ENCODE results near the gene PES1. TPM values are rescaled to one million over a fixed set of nuclear protein-coding genes. Genes with fewer than 3 reads are reported as not detected.
"Not testable (repeated sequence)": the region's sequence is repeated elsewhere in the genome, so short reads cannot be mapped to it uniquely, and the experiment has no call there.

The PES1 gene
- total and polyA plus RNA-seq, 8 donors = 22.8 to 94.5 (median 47.1) TPM

DNA sequence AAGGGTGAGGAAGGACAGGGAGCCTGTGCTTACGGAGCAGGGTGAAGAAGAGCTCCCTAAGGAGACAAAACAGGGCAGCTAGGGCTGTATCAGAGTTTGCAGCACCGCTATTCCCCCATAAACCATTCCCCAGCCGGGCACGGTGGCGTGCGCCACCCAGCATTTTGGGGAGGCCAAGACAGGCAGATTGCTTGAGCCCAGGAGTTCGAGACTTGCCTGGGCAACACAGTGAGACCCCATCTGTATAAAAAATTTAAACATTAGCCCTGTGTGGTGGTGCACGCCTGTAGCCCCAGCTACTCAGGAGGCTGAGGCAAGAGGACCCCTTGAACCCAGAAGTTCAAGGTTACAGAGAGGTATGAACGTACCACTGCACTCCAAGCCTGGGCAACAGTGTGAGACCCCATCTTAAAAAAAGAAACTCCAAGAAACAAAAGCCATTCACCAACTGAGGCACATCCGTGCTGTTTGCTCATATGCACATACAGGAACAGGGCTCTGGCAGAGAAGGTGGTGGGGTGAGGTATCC lies 22.0 kb downstream of the PES1 start:
- Histone ChIP-seq H3K27me3 (no peaks in the 10 kb centered on the region), H3K9me3 (no peaks in the 10 kb centered on the region), H3K27ac (no peak overlapping the region), H3K36me3 (no peaks in the 10 kb centered on the region), H3K4me1 (peaks cover 21 to 25% (median 23%) of the 10 kb centered on the region in 4 donors), H3K4me3 (no peak overlapping the region)
- DNase-seq = no peak
- 89 to 96% (median 94%) methylated on average over 10 of the region's 10 CpGs for WGBS, 5 donors
- intact Hi-C loops (cut with DNase I; ENCODE audit: low total_unique reads) = no loop called here
- no peak for TF ChIP-seq POLR2A (IDR thresholded peaks at IDR 0.05)
- TF ChIP-seq POLR2AphosphoS5 (IDR thresholded peaks at IDR 0.05) = no peak
- no peak for TF ChIP-seq EP300 (IDR thresholded peaks at IDR 0.05)
- TF ChIP-seq, protein P1, sequence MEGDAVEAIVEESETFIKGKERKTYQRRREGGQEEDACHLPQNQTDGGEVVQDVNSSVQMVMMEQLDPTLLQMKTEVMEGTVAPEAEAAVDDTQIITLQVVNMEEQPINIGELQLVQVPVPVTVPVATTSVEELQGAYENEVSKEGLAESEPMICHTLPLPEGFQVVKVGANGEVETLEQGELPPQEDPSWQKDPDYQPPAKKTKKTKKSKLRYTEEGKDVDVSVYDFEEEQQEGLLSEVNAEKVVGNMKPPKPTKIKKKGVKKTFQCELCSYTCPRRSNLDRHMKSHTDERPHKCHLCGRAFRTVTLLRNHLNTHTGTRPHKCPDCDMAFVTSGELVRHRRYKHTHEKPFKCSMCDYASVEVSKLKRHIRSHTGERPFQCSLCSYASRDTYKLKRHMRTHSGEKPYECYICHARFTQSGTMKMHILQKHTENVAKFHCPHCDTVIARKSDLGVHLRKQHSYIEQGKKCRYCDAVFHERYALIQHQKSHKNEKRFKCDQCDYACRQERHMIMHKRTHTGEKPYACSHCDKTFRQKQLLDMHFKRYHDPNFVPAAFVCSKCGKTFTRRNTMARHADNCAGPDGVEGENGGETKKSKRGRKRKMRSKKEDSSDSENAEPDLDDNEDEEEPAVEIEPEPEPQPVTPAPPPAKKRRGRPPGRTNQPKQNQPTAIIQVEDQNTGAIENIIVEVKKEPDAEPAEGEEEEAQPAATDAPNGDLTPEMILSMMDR (IDR thresholded peaks at IDR 0.05) = no peak

DNA sequence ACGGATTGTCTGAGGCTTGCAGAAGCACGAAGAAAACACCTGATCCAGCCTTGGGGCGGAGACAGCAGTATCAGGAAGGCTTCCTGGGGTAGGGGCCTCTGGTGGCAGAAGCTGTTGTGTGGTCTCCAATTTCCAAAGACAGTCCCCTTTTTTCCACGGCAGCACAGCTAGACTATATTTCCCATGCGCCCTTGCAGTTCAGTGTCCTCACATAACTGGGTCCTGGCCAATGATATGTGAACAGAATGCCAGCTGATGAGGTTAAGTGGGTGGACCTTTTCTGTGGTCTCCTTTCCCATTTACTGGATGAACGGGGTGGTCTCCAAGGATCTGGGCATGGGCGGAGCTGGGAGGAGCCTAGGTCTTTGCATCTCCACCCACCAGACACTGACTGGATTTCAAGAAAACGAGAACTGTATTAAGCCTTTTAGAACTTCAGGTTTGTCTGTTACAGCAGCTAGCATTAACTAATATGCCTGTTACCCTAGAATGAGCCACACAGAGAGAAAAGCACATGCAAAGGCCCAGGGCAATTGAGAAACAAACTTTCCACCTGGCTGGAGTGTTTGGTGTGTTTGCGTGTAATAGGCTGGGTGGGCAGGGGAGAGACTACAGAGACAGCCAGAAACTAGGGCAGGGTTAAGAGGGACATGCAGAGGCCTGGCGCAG lies 23.4 kb downstream of the PES1 start:
- intact Hi-C loops (cut with DNase I; ENCODE audit: low total_unique reads) = no loop called here
- no peak for TF ChIP-seq POLR2A (IDR thresholded peaks at IDR 0.05)
- TF ChIP-seq POLR2AphosphoS5 (IDR thresholded peaks at IDR 0.05) = no peak
- no peak for TF ChIP-seq EP300 (IDR thresholded peaks at IDR 0.05)
- TF ChIP-seq, protein P1 (IDR thresholded peaks at IDR 0.05) = no peak
- no peak for DNase-seq
- WGBS, 5 donors = 69 to 83% (median 79%) methylated on average over 10 of the region's 10 CpGs
- no peaks in the 10 kb centered on the region for H3K9me3 ChIP-seq
- no peak overlapping the region for H3K27ac ChIP-seq
- H3K27me3 ChIP-seq = no peaks in the 10 kb centered on the region
- H3K36me3 ChIP-seq = no peaks in the 10 kb centered on the region
- H3K4me3 ChIP-seq = no peak overlapping the region
- peaks cover 11 to 14% (median 12%) of the 10 kb centered on the region in 4 donors for H3K4me1 ChIP-seq

DNA sequence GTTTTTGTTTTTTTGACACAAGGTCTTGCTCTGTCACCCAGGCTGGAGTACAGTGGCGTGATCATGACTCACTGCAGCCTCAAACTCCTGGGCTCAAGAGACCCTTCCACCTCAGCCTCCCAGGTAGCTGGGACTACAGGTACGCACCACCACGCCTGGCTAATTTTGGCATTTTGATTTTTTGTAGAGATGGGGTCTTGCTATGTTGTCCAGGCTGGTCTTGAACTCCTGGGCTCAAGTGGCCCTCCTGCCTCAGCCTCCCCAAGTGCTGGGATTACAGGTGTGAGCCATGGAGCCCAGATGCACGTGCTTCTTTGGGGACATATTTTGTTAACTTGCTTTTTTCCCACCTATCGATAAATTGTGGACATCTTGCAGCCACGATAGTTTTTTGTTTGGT lies 24.4 kb downstream of the PES1 start:
- H3K36me3 ChIP-seq = not testable (repeated sequence)
- WGBS, 5 donors = 87 to 94% (median 93%) methylated on average over 6 of the region's 6 CpGs

DNA sequence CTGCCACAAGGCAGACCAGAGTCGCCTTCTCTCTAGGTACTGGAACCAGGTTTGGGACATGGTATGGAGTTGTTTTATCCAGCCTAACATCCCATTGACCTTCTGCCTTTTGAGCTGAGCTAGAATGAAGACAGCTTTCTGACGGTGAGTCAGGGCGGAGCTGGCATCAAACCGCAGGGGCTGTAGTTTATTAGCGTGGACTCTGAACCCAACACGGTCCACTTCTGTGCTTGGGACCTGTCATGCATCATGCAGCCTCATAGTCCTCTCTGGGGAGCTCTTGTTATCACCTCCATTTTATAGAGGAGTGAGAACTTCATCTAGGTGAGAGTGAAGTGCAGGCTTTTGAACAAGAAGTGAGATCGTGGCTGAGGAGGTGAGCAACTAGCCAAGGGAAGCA lies 25.6 kb downstream of the PES1 start:
- TF ChIP-seq POLR2A (IDR thresholded peaks at IDR 0.05) (no peak), POLR2AphosphoS5 (IDR thresholded peaks at IDR 0.05) (no peak), EP300 (IDR thresholded peaks at IDR 0.05) (no peak)
- TF ChIP-seq, protein P1 (IDR thresholded peaks at IDR 0.05) = no peak
- no peaks in the 10 kb centered on the region for H3K27me3 ChIP-seq
- DNase-seq = peak in 1 of 2 donors; percentile 44
- no peak overlapping the region for H3K27ac ChIP-seq
- no peaks in the 10 kb centered on the region for H3K36me3 ChIP-seq
- intact Hi-C loops (cut with DNase I; ENCODE audit: low total_unique reads) = no loop called here
- H3K9me3 ChIP-seq = no peaks in the 10 kb centered on the region
- H3K4me3 ChIP-seq = no peak overlapping the region
- 52 to 68% (median 55%) methylated on average over 7 of the region's 7 CpGs for WGBS, 5 donors
- no peaks in the 10 kb centered on the region for H3K4me1 ChIP-seq

More for the DNA sequence above, 24.4 kb downstream of the PES1 start:
- H3K27me3 ChIP-seq; H3K4me1 ChIP-seq; intact Hi-C loops (cut with DNase I; ENCODE audit: low total_unique reads); H3K4me3 ChIP-seq; DNase-seq; H3K27ac ChIP-seq; H3K9me3 ChIP-seq: not testable (repeated sequence)

DNA sequence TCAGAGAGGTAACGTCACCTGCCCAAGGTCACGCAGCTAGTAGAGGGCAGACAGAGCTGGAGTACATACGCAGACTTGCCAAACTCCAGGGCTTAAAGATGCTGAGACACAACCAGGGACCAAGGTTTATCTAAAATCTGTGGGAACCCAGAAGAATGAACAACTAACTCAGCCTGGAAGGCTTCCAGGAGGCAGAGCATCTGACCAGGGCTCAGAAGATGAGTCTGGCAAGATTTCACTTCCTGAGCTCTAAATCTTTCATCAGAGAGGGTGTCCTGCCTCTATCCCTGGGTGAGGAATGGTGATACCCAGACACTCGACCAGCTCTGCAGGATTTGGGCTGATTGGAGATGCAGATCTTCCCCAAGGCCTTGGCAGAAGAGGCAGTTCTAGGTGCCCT lies 26.4 kb downstream of the PES1 start:
- WGBS, 5 donors = 72 to 84% (median 76%) methylated on average over 4 of the region's 4 CpGs
- intact Hi-C loops (cut with DNase I; ENCODE audit: low total_unique reads) = no loop called here
- H3K4me1 ChIP-seq = no peaks in the 10 kb centered on the region
- no peaks in the 10 kb centered on the region for H3K9me3 ChIP-seq
- TF ChIP-seq POLR2AphosphoS5 (IDR thresholded peaks at IDR 0.05) (no peak), EP300 (IDR thresholded peaks at IDR 0.05) (no peak), POLR2A (IDR thresholded peaks at IDR 0.05) (no peak)
- TF ChIP-seq, protein P1 (IDR thresholded peaks at IDR 0.05) = no peak
- no peaks in the 10 kb centered on the region for H3K36me3 ChIP-seq
- H3K27me3 ChIP-seq = no peaks in the 10 kb centered on the region
- no peak overlapping the region for H3K4me3 ChIP-seq
- no peak for DNase-seq
- no peak overlapping the region for H3K27ac ChIP-seq
